ENCODE data around the gene GPR158.

The GPR158 gene

DNA sequence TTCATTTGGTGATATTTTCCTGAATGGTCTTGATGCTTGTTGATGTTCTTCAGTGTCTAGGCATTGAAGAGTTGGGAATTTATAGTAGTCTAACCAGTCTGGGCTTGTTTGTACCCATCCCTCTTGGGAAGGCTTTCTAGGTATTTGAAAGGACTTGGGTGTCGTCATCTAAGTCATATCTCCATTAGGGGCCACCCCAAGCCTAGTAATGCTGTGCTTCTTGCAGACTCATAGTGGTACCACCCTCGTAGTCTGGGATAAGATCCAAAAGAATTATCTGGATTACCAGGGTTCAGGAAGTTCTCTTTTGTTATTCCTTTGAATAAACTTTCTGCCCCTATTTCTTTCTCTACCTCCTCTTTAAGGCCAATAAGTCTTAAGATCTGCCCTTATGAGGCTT lies 439.9 kb downstream of the GPR158 start:
- FAIRE-seq, result no peak

DNA sequence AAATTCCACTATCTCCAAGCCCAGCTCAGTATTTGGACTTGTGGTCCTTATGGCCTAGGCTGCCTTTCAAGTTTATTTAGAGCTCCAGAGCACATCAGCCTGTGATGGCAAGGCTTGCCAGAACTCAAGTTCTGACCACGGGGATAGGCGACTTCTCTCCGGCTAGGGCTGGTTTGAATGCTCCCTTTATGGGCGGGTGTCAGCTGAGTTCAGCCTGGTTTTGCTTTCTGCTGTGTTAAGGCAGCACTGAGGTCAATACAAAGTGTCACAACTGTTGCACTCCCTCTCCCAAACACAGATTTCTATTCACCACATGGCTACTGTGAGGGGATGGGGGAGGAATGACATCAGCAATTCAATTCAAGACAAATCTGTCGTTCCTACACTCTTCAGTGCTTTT lies 441.1 kb downstream of the GPR158 start:
- no peak for FAIRE-seq

DNA sequence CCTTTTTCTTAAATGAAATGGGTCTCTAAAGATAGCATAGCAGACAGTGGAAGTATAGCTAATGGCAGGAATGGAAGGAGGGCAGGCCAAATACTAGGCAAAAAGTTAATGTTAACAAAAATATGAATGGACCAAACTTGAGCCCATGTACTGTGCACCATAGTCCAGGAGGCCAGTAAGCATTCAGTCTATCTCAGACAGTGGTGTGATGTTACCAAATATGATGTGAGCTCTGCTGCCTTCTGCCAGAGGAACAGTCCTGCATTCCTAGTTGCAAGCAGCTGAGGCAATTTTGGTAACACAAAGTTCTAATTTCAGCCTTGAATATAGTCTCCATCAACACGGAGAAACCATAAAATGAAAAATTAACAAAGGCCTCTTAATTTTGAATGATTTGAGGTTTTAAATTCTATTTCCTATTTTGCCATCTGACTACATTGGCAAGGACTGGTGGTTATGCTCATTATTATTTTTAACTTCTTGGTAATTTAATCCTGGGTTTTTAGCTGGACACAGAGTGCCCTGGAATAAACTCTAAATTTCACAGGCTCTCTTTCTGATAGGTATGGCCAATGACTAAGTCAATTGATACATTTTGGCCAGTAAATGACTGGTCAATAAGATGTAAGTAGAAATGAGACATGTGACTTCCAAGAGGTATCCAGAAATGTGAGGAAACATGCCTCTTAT lies 442.2 kb downstream of the GPR158 start:
- no peak for FAIRE-seq

DNA sequence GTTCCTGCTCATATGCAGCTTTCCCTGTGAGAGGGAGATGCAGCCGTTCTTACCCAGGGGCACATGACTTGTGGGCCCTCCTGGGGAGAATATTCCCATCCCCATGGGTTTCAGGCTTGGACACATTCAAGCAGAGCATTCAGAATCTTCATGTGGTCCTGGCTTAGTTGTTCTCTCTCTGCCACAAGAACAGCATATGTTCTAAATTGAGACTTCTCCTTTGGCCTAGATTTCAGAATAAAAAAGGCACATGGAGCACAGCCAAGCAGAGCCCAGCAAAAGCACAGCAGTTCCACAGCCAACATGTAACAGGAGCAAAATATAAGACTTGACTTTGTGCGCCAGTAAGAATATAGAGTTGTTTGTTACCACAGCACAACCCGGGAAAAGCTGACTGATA lies 452.8 kb downstream of the GPR158 start:
- FAIRE-seq, result no peak

DNA sequence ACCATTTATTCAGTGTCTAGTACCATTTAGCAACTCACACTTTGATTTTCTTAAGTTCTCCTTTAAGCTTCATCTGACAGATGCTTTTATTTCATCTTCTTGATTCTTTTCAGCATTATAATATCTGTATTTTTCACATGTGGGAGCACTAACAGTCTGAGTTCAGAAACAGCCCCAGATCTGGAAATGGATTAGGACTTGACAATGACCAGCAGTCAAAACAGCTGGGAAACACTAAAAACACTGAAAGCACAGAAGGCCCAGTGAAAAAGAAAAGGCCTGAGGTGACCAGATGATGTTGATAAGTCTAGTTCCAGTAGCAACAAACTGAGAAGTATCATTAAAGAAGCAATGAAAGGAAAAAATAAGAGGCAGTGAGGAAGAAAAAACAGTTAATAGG lies 454.5 kb downstream of the GPR158 start:
- no peak for FAIRE-seq

DNA sequence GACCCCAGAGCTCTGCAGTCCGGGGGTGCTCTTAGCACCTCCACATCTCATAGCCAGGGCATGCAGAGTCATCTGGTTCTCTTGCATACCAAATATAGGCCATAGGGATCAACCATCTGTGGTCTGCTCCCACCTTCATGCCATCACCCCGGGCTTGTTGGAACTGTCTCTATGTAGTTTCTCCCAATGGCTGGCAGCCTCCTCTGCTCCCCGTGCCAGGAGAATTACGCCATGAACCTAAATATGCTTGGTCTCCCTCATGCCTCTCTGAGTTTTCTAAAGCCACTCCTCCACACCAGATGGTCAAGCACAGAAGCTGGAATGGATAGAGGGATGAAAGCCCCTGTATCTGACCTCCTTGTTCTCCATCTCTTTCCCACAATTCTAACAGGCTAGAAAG lies 456.7 kb downstream of the GPR158 start:
- no peak for FAIRE-seq

DNA sequence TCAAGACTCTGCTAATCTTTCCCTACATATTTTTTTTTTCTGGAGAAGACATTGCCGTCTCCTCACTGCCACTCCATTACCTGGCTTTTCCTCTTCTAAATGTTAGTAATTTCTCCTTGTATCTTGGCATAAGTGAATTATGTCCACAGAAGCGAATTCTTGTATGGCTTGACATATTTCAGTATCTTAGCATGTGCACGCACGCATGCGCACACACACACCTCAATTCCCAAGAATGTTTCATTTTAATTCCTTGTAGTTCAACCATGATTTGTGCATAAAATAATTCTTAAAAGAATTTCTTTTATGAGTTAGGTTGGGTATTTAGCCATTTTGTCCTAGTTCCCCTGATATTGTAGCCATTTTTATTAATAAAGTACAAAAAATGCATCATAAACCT lies 458.0 kb downstream of the GPR158 start:
- FAIRE-seq, result no peak

DNA sequence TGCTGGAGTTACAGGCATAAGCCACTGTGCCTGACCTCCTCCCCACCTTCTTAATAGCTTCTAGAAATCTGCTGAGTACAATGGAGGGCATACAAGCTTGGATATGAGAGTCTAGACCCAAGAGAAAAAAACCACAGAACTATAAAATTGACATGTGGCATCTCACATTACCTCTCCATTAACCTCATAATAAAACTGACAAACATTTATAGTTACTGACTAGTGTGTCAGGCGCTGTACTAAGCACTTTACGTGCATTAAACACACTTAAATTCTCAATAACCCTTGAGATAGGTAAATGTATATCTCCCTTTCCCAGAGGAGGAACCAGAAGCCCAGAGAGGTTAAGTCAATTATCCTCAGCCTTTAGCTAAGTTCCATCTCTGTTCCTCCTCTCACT lies 458.7 kb downstream of the GPR158 start:
- FAIRE-seq, result no peak

DNA sequence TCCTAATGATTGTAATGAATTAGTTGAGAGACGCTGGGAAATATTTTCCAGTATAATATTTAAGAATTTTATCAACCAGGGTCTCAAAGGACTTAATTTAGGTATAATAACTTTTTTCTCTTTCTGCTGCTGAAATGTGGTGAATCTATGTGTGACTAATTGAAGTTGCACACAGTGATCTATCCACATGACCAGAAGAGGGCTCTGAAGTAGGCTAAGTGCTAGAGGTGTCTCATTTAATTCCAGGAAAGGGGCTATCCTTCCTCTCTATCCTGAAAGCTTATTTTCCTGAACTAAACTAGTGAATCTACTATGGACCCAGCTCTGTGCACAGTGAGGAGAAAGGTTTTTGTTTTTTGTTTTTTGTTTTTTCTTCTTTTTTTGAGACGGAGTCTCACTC lies 464.8 kb downstream of the GPR158 start:
- no peak for FAIRE-seq

DNA sequence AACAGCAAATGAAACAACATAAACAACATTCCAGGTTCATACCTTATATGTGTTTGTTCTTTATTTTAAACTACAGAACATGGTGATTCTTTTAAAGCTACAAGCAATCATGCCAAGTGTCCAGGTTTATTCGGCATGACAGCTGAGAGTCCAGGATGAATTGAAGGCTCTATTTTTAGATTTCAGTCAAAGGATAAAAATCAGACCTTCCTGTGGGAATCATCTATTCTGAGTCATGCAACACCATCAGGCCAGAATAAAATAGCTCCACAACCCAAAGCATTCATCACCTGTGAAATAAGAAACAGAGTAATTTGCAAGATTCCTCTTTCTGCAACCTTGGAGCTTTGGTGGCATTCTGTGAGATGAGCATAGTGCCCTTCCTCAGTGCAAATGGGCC lies 466.8 kb downstream of the GPR158 start:
- no peak for FAIRE-seq

DNA sequence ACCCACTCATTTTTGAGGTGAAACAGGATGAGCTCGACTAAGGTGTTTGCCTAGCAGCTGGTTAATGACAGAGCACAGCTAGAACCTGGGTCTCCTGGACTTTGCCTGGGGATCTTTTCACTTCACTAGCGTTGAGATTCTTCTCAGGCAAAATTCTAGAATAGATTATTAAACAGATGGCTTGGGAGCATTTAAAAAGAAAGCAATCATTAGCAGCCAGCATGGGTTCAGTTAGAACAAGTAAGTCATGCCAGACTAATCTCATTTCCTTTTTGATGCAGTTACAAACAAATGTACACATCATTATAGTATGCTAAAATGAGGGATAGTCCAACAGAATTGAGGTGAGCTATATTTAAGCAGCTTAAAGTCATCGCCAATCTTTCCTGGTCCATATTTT lies 467.9 kb downstream of the GPR158 start:
- no peak for FAIRE-seq

GRCh38 chr10:25646371-25646770 lies 471.6 kb downstream of the GPR158 start:
- no peak for FAIRE-seq

GRCh38 chr10:25651534-25651933 lies 476.7 kb downstream of the GPR158 start:
- no peak for FAIRE-seq

Data from G401.6 (cell line).